Type B pancreatic cell (in vitro differentiated cells): Measurements from ENCODE around the gene FSTL3. TPM values are rescaled to one million over a fixed set of nuclear protein-coding genes. Genes with fewer than 3 reads are reported as not detected.

Experiments used
- DNase-seq: peaks from one replicate; pipeline ENCODE4 v3.0.0; 2021; ENCODE audit warnings: mixed read lengths; ENCODE audit not compliant: unreplicated experiment; ENCODE audit errors: extremely low spot score
- H3K27ac Mint-ChIP-seq: 2 replicates; pipeline ENCODE4 v1.8.0; 2021; ENCODE audit warnings: mild to moderate bottlenecking, mixed read lengths
- H3K27me3 Mint-ChIP-seq: 2 replicates; pipeline ENCODE4 v1.8.0; 2021; ENCODE audit warnings: mixed read lengths
- H3K36me3 Mint-ChIP-seq: 2 replicates; pipeline ENCODE4 v1.8.0; 2021; ENCODE audit warnings: mixed read lengths
- H3K4me1 Mint-ChIP-seq: one replicate; pipeline ENCODE4 v1.8.0; 2021; ENCODE audit warnings: mixed read lengths; ENCODE audit not compliant: unreplicated experiment
- H3K4me3 Mint-ChIP-seq: 2 replicates; pipeline ENCODE4 v1.8.0; 2021; ENCODE audit warnings: mild to moderate bottlenecking, mixed read lengths
- H3K9me3 Mint-ChIP-seq: 2 replicates; pipeline ENCODE4 v1.8.0; 2021; ENCODE audit warnings: mixed read lengths
- total RNA-seq: library from RNA; stranded (reverse); gene quantifications from 2 replicates; pipeline ENCODE4 v1.2.1, GENCODE V29; 2021; ENCODE audit warnings: low replicate concordance
- TF ChIP-seq, protein P1 (sequence below): fragments of 200-600 bp; sonication (generic); conservative IDR thresholded peaks from 2 replicates; pipeline ENCODE4 v1.5.0; 2021; ENCODE audit warnings: antibody characterized with exemption, mild to moderate bottlenecking

FSTL3 gene
- total RNA-seq, 1 donor from 2014 or later, result 11.0 TPM

DNA sequence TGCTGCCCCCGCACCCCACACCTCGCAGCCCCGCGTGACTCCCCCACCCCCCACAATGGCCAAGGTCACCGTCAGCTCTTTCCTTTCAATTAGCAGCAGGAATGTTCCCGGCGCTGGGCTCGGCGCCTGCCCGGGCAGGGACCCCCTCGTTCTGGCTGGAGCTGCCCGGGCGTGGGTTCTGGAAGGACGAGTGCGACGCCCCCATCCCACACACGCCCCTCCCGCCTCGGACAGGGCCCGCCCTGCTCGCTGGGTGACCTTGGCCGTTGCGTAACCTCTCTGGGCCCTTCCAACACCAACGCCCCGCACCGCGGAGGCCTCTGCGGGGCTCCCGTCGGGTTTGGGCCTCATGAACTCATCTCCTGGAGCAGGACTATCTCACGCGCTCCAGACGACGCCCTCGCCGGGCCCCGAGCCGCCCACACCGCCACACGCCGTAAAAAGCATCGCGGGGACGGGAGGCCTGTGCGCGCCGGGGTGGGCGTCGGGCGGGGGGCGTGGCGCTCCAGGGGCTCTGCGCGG is 42.9 kb downstream of the FSTL3 start:
- DNase-seq, result no peak
- H3K9me3 Mint-ChIP-seq, result no peaks in the 10 kb centered on the region
- TF ChIP-seq, protein P1, sequence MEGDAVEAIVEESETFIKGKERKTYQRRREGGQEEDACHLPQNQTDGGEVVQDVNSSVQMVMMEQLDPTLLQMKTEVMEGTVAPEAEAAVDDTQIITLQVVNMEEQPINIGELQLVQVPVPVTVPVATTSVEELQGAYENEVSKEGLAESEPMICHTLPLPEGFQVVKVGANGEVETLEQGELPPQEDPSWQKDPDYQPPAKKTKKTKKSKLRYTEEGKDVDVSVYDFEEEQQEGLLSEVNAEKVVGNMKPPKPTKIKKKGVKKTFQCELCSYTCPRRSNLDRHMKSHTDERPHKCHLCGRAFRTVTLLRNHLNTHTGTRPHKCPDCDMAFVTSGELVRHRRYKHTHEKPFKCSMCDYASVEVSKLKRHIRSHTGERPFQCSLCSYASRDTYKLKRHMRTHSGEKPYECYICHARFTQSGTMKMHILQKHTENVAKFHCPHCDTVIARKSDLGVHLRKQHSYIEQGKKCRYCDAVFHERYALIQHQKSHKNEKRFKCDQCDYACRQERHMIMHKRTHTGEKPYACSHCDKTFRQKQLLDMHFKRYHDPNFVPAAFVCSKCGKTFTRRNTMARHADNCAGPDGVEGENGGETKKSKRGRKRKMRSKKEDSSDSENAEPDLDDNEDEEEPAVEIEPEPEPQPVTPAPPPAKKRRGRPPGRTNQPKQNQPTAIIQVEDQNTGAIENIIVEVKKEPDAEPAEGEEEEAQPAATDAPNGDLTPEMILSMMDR, result no peak

DNA sequence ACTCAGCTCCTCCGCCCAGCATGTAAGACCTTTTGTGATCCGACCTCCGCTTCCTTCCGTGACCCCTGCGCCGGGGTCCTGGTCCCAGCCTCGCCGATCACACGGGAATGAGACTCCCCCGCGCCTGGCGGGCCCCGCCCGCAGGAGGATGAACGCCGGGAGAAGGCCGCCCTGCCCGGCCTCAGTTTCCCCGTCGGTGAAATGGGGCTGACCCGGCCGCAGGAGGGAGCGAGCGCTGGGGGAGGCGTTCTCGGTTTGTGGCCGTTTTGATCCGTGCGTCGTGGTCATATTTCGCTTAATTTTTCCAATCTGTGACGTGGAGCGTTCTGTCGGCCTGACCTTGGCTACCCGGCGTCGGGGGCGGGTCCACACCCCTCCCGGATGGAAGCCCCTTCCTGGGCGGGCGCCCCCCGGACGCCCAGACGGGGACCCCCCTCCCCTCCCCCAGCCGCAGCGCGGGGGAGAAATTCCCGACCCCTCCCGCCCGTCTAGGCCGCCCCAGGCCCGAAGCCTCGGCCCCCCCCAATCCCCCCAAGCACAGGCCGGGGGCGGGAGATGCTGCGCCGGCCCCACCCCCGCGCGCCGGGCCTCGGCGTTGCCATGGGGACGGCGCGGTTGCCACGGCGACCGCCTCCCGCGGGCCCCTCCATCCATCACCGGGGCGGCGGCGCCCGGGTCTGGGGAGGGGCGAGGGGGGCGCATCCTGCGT is 43.6 kb downstream of the FSTL3 start:
- H3K9me3 Mint-ChIP-seq, result no peaks in the 10 kb centered on the region
- no peak overlapping the region for H3K27ac Mint-ChIP-seq
- TF ChIP-seq, protein P1, result no peak
- no peaks in the 10 kb centered on the region for H3K27me3 Mint-ChIP-seq
- H3K4me1 Mint-ChIP-seq, result peaks cover 8% of the 10 kb centered on the region
- no peak for DNase-seq
- H3K36me3 Mint-ChIP-seq, result peaks cover 5% of the 10 kb centered on the region
- no peak overlapping the region for H3K4me3 Mint-ChIP-seq

More for the DNA sequence above, 42.9 kb downstream of the FSTL3 start:
- peaks cover 8% of the 10 kb centered on the region for H3K4me1 Mint-ChIP-seq
- no peak overlapping the region for H3K27ac Mint-ChIP-seq
- H3K4me3 Mint-ChIP-seq, result no peak overlapping the region
- H3K27me3 Mint-ChIP-seq, result no peaks in the 10 kb centered on the region
- H3K36me3 Mint-ChIP-seq, result peaks cover 5% of the 10 kb centered on the region

DNA sequence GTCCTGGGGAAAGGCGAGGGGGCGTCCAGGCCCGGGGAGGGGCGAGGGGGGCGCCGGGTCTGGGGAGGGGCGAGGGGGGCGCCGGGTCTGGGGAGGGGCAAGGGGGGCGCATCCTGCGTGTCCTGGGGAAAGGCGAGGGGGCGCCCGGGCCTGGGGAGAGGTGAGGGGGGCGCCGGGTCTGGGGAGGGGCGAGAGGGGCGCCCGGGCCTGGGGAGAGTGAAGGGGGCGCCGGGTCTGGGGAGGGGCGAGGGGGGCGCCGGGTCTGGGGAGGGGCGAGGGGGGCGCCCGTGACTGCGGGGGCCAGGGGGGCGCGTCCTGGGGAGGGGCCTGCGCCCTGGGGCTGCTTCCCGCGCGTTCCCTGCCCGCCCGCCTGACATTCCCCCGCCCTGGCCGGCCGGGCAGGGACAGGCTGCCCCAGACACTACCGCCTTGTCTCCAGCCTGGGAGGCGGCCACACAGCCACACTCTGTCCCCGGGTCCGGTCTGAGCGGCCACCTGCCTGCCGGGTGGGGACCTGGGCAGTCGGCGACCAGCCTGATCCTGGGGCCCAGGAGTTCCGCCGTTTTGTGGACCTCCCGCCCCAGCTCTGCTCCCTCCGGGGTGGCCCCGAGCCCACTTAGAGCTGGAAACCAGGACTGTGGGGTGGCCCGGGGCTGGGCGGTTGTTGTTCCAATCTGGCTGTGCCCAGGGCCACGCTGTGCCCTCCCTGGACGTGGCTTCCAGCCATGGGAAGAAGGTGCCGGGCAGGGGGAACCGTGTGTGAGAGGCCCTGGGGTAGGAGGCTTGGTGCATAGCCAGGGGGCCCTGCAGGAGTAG is 44.4 kb downstream of the FSTL3 start:
- TF ChIP-seq, protein P1, result no peak
- H3K4me3 Mint-ChIP-seq, result peak overlapping the region; percentile 62
- H3K36me3 Mint-ChIP-seq, result peaks cover 4% of the 10 kb centered on the region
- no peaks in the 10 kb centered on the region for H3K9me3 Mint-ChIP-seq
- no peak overlapping the region for H3K27ac Mint-ChIP-seq
- DNase-seq, result no peak
- peaks cover 8% of the 10 kb centered on the region for H3K4me1 Mint-ChIP-seq
- H3K27me3 Mint-ChIP-seq, result no peaks in the 10 kb centered on the region

DNA sequence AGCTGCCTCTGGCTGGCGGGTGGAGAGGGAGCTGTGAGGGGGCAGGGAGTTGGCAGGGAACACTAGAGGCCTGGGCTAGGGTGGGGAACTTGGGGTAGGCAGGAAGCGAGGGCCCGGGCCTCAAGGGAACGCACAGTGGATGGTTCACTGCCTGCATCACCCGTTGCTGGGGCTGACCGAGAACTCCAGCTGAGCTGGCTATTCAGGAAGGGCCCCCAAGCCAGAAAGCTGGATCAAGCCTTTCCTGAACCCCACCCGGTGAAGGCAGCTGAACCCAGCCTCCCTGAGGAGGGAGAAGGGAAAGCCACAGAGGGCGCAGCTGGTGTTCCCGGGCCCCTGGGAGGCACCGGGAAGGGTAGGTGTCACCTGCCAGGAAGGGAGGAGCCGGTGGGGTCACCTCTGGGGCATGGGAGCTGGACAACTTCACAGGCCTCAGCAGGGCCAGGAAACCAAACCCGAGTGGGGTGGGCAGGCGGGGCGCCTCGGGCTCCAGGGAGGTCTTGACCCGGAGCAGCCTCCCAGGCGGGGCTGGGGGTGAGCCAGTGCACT is 46.4 kb downstream of the FSTL3 start:
- TF ChIP-seq, protein P1, result no peak
- no peak overlapping the region for H3K27ac Mint-ChIP-seq

DNA sequence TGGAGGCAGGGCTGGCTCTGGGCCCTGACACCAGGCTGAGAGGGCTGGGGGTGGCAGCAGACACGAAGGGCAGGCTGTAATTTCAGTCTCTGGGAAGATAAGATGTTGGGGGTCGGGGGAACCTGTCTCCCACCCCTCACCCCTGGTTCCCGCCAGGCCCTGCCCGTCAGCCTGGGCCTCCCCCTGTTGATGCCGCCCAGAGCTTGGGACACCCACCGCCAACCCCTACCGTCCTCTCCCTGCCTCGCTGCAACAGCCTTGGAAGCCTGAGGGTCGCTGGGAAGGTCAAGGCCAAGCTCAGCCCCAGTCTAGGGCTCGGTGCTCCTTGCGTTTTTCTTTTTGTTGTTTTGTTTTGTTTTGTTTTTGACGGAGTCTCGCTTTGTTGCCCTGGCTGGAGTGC is 47.1 kb downstream of the FSTL3 start:
- Mint-ChIP-seq H3K27me3 (no peaks in the 10 kb centered on the region), H3K36me3 (no peaks in the 10 kb centered on the region), H3K4me3 (no peak overlapping the region), H3K4me1 (peaks cover 5% of the 10 kb centered on the region), H3K9me3 (no peaks in the 10 kb centered on the region), H3K27ac (no peak overlapping the region)
- no peak for DNase-seq
- TF ChIP-seq, protein P1, result no peak

More for the DNA sequence above, 46.4 kb downstream of the FSTL3 start:
- no peak for DNase-seq
- no peaks in the 10 kb centered on the region for H3K36me3 Mint-ChIP-seq
- peaks cover 8% of the 10 kb centered on the region for H3K4me1 Mint-ChIP-seq
- H3K4me3 Mint-ChIP-seq, result no peak overlapping the region
- no peaks in the 10 kb centered on the region for H3K9me3 Mint-ChIP-seq
- no peaks in the 10 kb centered on the region for H3K27me3 Mint-ChIP-seq
